Esophagus muscularis mucosa (tissue), 3 donors: ENCODE results near the gene TP53RK.

Experiments
- EP300 ChIP-seq: sonication (generic); formaldehyde crosslinking; IDR thresholded peaks from one replicate; pipeline ENCODE4 v1.6.1; 2017; ENCODE audit warnings: antibody characterized with exemption
- TF ChIP-seq, protein P1 (sequence below), 3 experiments: fragments of 200-600 bp in 2 of 3; fragments of 450-650 bp in 1 of 3; sonication (generic) in 2 of 3; IDR thresholded peaks; one replicate each; pipeline ENCODE4 v1.5.1; 2017 to 2019; ENCODE audit warnings: antibody characterized with exemption in 3 of 3, mild to moderate bottlenecking in 2 of 3, moderate library complexity in 1 of 3

GRCh38 chr20:46663531-46663930 is 25.7 kb downstream of the TP53RK start:
- no peak for TF ChIP-seq EP300
- TF ChIP-seq, protein P1, sequence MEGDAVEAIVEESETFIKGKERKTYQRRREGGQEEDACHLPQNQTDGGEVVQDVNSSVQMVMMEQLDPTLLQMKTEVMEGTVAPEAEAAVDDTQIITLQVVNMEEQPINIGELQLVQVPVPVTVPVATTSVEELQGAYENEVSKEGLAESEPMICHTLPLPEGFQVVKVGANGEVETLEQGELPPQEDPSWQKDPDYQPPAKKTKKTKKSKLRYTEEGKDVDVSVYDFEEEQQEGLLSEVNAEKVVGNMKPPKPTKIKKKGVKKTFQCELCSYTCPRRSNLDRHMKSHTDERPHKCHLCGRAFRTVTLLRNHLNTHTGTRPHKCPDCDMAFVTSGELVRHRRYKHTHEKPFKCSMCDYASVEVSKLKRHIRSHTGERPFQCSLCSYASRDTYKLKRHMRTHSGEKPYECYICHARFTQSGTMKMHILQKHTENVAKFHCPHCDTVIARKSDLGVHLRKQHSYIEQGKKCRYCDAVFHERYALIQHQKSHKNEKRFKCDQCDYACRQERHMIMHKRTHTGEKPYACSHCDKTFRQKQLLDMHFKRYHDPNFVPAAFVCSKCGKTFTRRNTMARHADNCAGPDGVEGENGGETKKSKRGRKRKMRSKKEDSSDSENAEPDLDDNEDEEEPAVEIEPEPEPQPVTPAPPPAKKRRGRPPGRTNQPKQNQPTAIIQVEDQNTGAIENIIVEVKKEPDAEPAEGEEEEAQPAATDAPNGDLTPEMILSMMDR (IDR thresholded peaks at IDR 0.05), result no peak
